ENCODE data around the gene ELANE.
"Not testable (repeated sequence)": the region's sequence is repeated elsewhere in the genome, so short reads cannot be mapped to it uniquely, and the experiment has no call there.

The ELANE gene

DNA sequence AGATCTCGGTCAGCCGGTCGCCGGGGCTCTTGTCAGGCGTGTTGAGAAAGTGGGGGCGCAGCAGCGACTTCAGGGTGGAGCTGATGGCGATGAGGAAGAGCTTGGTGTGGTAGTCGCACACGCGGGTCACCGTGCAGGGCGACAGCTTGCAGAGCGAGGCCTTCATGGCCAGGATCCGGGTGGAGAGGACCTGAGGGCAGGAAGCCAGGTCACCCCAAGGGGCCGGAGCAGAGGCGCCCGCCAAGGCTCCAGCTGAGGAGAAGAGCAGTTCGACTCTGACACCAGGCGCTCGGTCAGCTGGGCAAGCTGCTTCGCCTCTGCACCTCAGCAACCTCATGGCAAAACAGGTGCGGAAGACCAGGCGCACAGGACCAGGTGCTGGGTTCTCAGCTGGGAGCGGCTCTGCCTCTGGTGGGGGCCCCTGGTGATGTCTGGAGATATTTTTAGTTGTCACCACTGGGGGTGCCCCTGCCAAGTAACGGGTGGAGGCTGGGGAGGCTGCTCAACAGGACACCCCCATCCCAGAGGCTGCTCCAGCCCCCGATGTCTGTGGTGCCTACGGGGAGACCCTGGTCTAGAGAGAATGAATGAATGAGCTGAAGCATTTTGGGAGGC lies 23.3 kb downstream of the ELANE start:
- H3K9me3 ChIP-seq (ENCODE audit: control insufficient read depth, low read length) = no peaks in the 10 kb centered on the region
- WGBS, 2 experiments (ENCODE audit: insufficient coverage in 2 of 2) = 97 to 98% methylated on average over 25 to 26 of the region's 28 CpGs
- no peak overlapping the region for H3K27ac ChIP-seq (ENCODE audit: low read depth, low read length, severe bottlenecking)
- H3K4me1 ChIP-seq (ENCODE audit: control insufficient read depth, insufficient read depth, low read length, poor library complexity, severe bottlenecking) = no peaks in the 10 kb centered on the region
- H3K4me3 ChIP-seq (ENCODE audit: extremely low read depth, insufficient read depth, low read length, poor library complexity, severe bottlenecking) = no peak overlapping the region
- peaks cover 48% of the 10 kb centered on the region for H3K36me3 ChIP-seq (ENCODE audit: control insufficient read depth, insufficient read depth, low read length)

DNA sequence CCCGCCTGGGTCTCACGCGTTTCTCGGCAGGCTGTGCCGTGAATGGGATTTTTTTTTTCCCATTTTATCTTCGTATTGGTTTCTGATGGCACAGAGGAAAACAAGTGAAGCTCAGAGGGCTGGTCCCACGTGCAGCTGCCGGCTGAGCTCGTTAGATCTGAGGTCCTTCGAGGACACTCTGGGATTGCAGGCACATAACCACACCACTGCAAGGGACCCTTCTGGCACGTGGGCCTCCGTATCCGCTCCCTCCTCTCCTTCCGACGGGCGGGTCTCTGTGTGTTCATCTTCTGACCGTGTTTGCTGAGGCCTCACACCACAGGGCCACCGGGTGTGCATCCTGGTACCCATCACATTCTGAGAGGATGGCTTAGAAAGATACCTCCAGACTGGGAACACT lies 24.0 kb downstream of the ELANE start:
- WGBS, 2 experiments (ENCODE audit: insufficient coverage in 2 of 2) = 93 to 97% methylated on average over 17 to 18 of the region's 18 CpGs
- Histone ChIP-seq H3K36me3 (ENCODE audit: control insufficient read depth, insufficient read depth, low read length) (peaks cover 48% of the 10 kb centered on the region), H3K27ac (ENCODE audit: low read depth, low read length, severe bottlenecking) (no peak overlapping the region), H3K4me3 (ENCODE audit: extremely low read depth, insufficient read depth, low read length, poor library complexity, severe bottlenecking) (no peak overlapping the region), H3K4me1 (ENCODE audit: control insufficient read depth, insufficient read depth, low read length, poor library complexity, severe bottlenecking) (no peaks in the 10 kb centered on the region), H3K9me3 (ENCODE audit: control insufficient read depth, low read length) (no peaks in the 10 kb centered on the region)

DNA sequence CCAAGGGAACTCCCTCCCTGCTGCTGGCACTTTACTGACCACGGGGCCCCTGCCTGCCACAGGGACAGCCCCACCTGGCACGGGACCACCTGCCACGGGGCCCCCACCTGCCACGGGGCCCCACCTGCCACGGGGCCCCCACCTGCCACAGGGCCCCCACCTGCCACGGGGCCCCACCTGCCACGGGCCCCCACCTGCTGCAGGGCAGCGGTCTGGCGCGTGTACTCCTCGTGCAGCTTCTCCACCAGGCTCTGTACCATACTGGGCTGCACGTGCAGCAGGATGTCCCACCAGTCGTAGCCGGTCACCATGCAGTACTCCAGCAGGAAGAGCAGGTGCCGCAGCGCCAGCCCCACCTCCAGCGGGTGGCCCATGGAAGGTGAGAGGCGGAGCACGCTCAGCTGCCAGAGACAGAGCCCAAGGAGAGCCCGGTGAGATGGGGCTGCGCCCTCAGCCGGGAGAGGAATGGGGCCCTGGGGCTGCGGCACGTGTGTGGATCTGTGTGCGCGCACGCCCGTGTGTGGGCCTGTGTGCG lies 24.7 kb downstream of the ELANE start:
- H3K36me3 ChIP-seq (ENCODE audit: control insufficient read depth, insufficient read depth, low read length) = peaks cover 56% of the 10 kb centered on the region
- H3K9me3 ChIP-seq (ENCODE audit: control insufficient read depth, low read length) = no peaks in the 10 kb centered on the region
- no peaks in the 10 kb centered on the region for H3K4me1 ChIP-seq (ENCODE audit: control insufficient read depth, insufficient read depth, low read length, poor library complexity, severe bottlenecking)
- no peak overlapping the region for H3K4me3 ChIP-seq (ENCODE audit: extremely low read depth, insufficient read depth, low read length, poor library complexity, severe bottlenecking)
- WGBS, 2 experiments (ENCODE audit: insufficient coverage in 2 of 2) = 93% methylated on average over 21 to 27 of the region's 29 CpGs
- no peak overlapping the region for H3K27ac ChIP-seq (ENCODE audit: low read depth, low read length, severe bottlenecking)

DNA sequence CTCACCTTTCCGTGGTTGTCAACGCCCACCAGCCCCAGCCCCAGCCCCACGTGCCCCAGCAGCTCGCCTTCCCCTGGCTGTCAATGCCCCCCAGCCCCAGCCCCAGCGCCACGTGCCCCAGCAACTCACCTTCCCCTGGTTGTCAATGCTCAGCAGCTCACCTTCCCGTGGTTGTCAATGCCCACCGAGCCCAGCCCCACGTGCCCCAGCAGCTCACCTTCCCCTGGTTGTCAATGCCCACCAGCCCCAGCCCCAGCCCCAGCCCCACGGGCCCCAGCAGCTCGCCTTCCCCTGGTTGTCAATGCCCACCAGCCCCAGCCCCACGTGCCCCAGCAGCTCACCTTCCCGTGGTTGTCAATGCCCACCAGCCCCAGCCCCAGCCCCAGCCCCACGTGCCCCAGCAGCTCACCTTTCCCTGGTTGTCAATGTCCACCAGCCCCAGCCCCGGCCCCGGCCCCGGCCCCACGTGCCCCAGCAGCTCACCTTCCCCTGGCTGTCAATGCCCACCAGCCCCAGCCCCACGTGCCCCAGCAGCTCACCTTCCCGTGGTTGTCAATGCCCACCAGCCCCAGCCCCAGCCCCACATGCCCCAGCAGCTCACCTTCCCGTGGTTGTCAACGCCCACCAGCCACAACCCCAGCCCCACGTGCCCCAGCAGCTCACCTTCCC lies 26.0 kb downstream of the ELANE start:
- not testable (repeated sequence) for H3K9me3 ChIP-seq (ENCODE audit: control insufficient read depth, low read length); H3K4me3 ChIP-seq (ENCODE audit: extremely low read depth, insufficient read depth, low read length, poor library complexity, severe bottlenecking); H3K4me1 ChIP-seq (ENCODE audit: control insufficient read depth, insufficient read depth, low read length, poor library complexity, severe bottlenecking); H3K27ac ChIP-seq (ENCODE audit: low read depth, low read length, severe bottlenecking)
- WGBS, 2 experiments (ENCODE audit: insufficient coverage in 2 of 2) = 77 to 90% methylated on average over 6 to 8 of the region's 23 CpGs
- H3K36me3 ChIP-seq (ENCODE audit: control insufficient read depth, insufficient read depth, low read length) = peaks cover 64% of the 10 kb centered on the region

DNA sequence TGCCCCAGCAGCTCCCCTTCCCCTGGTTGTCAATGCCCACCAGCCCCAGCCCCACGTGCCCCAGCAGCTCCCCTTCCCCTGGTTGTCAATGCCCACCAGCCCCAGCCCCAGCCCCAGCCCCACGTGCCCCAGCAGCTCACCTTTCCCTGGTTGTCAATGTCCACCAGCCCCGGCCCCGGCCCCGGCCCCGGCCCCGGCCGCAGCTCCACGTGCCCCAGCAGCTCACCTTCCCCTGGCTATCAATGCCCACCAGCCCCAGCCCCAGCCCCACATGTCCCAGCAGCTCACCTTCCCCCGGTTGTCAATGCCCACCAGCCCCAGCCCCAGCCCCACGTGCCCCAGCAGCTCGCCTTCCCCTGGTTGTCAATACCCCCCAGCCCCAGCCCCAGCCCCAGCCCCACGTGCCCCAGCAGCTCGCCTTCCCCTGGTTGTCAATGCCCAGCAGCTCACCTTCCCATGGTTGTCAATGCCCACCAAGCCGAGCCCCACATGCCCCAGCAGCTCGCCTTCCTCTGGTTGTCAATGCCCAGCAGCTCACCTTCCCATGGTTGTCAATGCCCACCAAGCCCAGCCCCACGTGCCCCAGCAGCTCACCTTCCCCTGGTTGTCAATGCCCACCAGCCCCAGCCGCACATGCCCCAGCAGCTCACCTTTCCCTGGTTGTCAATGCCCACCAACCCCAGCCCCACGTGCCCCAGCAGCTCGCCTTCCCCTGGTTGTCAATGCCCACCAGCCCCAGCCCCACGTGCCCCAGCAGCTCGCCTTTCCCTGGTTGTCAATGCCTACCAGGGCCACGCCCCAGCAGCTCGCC lies 26.9 kb downstream of the ELANE start:
- not testable (repeated sequence) for H3K9me3 ChIP-seq (ENCODE audit: control insufficient read depth, low read length); H3K4me3 ChIP-seq (ENCODE audit: extremely low read depth, insufficient read depth, low read length, poor library complexity, severe bottlenecking); H3K4me1 ChIP-seq (ENCODE audit: control insufficient read depth, insufficient read depth, low read length, poor library complexity, severe bottlenecking); H3K27ac ChIP-seq (ENCODE audit: low read depth, low read length, severe bottlenecking)
- WGBS, 2 experiments (ENCODE audit: insufficient coverage in 2 of 2) = 89 to 91% methylated on average over 17 to 20 of the region's 24 CpGs
- H3K36me3 ChIP-seq (ENCODE audit: control insufficient read depth, insufficient read depth, low read length) = peaks cover 65% of the 10 kb centered on the region

DNA sequence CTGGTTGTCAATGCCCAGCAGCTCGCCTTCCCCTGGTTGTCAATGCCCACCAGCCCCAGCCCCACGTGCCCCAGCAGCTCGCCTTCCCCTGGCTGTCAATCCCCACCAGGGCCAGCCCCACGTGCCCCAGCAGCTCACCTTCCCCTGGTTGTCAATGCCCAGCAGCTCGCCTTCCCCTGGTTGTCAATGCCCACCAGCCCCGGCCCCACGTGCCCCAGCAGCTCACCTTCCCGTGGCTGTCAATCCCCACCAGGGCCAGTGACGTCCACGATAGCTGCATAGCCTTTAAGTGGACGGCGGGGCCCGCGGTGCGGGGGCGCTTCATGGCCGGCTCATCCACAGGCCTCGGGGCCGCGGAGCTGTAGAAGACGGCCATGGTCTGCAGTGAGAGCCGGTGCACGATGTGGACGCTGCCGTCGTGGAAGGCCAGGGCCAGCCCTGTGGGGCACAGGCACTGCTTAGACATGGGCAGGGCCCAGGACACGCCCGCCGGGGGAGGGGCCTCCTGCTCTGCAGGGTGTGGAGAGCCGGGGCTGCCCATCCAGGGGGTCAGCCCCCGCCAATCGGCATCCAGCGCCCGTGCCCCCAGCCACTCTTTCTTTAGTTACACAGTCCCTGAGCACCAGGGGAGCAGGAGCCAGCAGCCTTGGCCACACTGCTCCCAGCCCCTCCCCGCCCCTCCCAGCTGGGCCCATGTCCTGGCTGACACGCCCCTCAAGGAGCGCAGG lies 27.8 kb downstream of the ELANE start:
- no peaks in the 10 kb centered on the region for H3K4me1 ChIP-seq (ENCODE audit: control insufficient read depth, insufficient read depth, low read length, poor library complexity, severe bottlenecking)
- H3K4me3 ChIP-seq (ENCODE audit: extremely low read depth, insufficient read depth, low read length, poor library complexity, severe bottlenecking) = no peak overlapping the region
- H3K36me3 ChIP-seq (ENCODE audit: control insufficient read depth, insufficient read depth, low read length) = peaks cover 71% of the 10 kb centered on the region
- no peaks in the 10 kb centered on the region for H3K9me3 ChIP-seq (ENCODE audit: control insufficient read depth, low read length)
- H3K27ac ChIP-seq (ENCODE audit: low read depth, low read length, severe bottlenecking) = no peak overlapping the region
- 92 to 95% methylated on average over 34 to 36 of the region's 37 CpGs for WGBS, 2 experiments (ENCODE audit: insufficient coverage in 2 of 2)

DNA sequence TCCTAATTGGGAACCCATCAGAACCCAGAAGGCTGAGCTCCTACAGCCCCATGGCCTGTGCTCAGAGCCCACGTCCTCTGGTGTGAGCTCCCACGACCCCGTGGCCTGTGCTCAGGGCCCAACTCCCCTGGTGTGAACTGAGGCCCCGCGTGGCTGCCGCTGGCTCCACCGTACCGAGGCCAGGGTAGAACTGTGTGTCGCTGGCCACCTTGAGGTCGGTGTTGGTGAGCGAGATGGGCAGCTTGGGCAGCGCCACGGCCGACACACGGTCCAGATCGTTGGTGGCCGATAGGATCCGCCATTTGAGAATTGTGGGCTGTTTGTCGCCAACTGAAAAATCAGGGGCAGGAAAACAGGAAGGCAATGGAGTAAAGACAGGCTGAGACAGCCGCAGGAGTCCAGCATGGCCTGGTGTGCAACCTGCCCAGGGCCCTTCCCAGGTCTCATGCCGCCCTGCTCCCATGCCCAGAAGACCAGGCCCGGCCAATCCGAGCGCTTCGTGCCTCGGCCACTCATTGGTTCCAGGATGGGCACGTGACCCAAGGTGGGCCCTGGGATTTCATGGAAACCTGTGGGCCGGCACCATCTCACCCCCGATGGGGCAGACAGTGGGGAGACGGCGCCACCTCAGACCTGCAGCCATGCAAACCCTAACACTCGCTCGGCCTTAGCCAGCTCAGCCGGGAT lies 29.4 kb downstream of the ELANE start:
- H3K27ac ChIP-seq (ENCODE audit: low read depth, low read length, severe bottlenecking) = no peak overlapping the region
- no peaks in the 10 kb centered on the region for H3K4me1 ChIP-seq (ENCODE audit: control insufficient read depth, insufficient read depth, low read length, poor library complexity, severe bottlenecking)
- no peaks in the 10 kb centered on the region for H3K9me3 ChIP-seq (ENCODE audit: control insufficient read depth, low read length)
- peaks cover 75% of the 10 kb centered on the region for H3K36me3 ChIP-seq (ENCODE audit: control insufficient read depth, insufficient read depth, low read length)
- no peak overlapping the region for H3K4me3 ChIP-seq (ENCODE audit: extremely low read depth, insufficient read depth, low read length, poor library complexity, severe bottlenecking)
- 97 to 99% methylated on average over 34 of the region's 34 CpGs for WGBS, 2 experiments (ENCODE audit: insufficient coverage in 2 of 2)

DNA sequence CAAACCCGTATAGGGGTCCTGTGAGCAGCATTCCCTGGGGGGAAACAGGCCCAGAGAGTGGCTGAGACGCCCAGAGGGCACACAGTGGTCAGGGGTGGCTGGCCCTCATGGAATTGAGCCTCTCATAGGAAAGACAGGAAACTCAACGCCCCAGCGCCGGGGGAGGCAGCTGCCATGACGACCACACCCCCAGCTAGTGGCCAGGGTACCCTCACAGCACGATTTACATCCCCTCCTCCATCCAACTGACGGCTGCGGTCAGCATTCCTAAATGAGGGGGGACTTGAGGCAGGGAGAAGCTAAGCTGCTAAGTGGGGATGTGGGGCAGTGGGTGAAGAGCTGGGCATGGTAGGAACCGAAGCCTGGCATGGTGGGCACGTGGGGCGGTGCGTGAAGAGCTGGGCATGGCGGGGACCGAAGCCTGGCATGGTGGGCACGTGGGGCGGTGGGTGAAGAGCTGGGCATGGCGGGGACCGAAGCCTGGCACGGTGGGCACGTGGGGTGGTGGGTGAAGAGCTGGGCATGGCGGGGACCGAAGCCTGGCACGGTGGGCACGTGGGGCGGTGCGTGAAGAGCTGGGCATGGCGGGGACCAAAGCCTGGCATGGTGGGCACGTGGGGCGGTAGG lies 30.9 kb downstream of the ELANE start:
- Histone ChIP-seq H3K27ac (ENCODE audit: low read depth, low read length, severe bottlenecking) (no peak overlapping the region), H3K4me3 (ENCODE audit: extremely low read depth, insufficient read depth, low read length, poor library complexity, severe bottlenecking) (no peak overlapping the region), H3K4me1 (ENCODE audit: control insufficient read depth, insufficient read depth, low read length, poor library complexity, severe bottlenecking) (no peaks in the 10 kb centered on the region), H3K9me3 (ENCODE audit: control insufficient read depth, low read length) (no peaks in the 10 kb centered on the region), H3K36me3 (ENCODE audit: control insufficient read depth, insufficient read depth, low read length) (peaks cover 75% of the 10 kb centered on the region)
- 93 to 96% methylated on average over 6 to 8 of the region's 30 CpGs for WGBS, 2 experiments (ENCODE audit: insufficient coverage in 2 of 2)

DNA sequence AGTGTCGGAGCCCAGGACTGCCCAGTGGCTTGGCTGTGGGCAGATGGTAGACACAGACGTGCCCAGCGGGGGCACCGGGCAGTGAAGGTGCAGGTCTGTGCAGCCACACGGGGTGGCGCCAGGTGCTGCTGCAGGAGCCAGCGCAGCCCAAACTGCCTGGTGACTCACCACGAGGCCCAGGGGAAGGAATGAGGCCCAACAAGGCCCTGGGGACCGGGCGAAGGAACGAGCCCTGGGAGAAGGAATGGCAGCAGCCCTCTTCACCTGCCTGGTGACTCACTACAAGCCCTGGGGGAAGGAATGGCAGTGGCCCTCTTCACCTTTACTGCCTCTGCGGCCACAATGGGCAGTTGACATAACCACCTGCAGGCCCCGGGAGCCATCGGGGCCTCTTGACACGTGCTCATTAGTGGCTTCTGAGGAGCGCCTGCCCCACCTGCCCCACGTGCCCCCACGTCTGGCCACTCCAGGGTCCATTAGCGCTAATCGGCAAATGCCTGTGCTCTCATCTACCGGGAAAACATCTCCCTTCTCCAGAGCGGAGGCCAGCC lies 31.6 kb downstream of the ELANE start:
- WGBS, 2 experiments (ENCODE audit: insufficient coverage in 2 of 2) = 93 to 95% methylated on average over 21 to 22 of the region's 22 CpGs
- Histone ChIP-seq H3K4me1 (ENCODE audit: control insufficient read depth, insufficient read depth, low read length, poor library complexity, severe bottlenecking) (no peaks in the 10 kb centered on the region), H3K27ac (ENCODE audit: low read depth, low read length, severe bottlenecking) (no peak overlapping the region), H3K9me3 (ENCODE audit: control insufficient read depth, low read length) (no peaks in the 10 kb centered on the region), H3K4me3 (ENCODE audit: extremely low read depth, insufficient read depth, low read length, poor library complexity, severe bottlenecking) (no peak overlapping the region), H3K36me3 (ENCODE audit: control insufficient read depth, insufficient read depth, low read length) (peaks cover 80% of the 10 kb centered on the region)

Data from mesodermal cell (in vitro differentiated cells).